Stimulated activated CD4-positive, alpha-beta T cell treated with anti-CD3 and anti-CD28 coated beads, TNF-alpha, amount 100 ng/mL, for 48 hours (primary cell): ENCODE measurements around the gene TEX261.

ENCODE experiments used
- DNase-seq, 3 donors: peaks; one replicate each; pipeline ENCODE4 v3.0.0-alpha.2; 2020; ENCODE audit warnings: low read depth in 3 of 3

The TEX261 gene

DNA sequence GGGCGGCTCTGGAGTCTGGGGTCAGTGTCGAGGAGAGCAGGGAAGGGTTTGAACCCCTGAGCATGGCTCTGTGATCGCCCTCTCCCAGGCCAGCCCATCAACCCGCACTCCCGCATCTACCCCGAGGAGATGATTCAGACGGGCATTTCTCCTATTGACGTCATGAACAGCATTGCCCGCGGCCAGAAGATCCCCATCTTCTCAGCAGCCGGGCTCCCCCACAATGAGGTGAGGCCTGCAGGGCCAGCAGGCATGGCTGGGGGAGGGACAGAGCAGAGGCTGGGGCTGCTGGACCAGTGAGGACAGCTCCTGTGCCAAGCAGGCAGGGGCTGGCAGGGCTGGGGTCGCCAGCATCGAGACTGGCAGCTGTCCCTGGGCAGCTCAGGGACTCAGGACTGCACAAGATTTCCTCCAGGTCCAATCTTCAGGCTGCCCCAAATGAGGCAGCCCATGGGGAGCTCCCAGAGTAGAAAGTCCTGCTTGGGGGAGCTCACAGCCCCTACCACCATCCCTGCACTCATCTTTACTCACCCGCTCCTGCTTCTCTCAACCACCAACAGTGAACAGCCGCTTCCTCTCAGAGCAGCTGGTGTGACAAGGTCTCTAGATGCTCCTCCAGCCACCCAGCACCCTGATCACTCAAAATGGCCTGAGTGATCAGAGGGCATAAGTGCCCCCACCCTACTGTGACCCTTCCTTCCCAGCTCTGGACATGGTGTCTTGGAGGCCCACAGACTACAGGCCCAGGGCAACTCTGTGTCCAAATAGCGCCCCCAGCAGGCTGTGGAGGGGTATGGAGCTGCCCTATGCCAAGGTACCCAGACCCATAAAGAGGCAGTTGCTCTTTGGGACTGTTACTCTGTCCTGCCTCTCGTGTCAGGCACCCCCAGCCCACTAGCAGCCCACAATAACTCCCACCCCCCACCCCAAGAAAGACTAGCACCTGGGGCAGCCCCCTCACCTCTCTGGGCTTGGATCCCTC is 34.5 kb downstream of the TEX261 start:
- DNase-seq = no peak

DNA sequence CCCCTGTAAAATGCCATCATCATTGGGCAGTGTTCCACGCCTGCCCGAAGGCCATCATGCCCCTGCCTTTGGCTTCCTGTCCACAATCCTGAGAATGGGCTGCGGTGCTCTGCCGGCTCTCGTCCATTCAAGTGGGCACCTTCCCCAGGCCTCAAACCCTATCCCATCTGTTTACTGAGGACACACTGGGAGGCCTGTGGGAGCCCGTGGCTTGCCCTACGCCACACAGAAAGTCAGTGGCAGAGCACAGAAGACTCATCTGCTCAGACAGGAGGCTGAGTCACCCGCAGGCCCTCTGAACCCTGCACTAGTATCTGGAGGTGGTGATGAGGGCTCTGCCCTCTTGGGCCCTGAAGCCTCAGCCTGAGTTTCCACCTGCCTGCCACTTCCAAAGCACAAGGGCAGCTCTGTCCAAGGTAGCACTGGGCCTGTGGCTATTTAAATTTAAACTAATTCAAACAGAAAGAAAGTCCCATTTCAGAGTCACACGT is 35.4 kb downstream of the TEX261 start:
- DNase-seq = no peak

GRCh38 chr2:70958759-70959158 is 35.9 kb downstream of the TEX261 start:
- DNase-seq = no peak

GRCh38 chr2:70957798-70958197 is 36.9 kb downstream of the TEX261 start:
- DNase-seq = no peak

DNA sequence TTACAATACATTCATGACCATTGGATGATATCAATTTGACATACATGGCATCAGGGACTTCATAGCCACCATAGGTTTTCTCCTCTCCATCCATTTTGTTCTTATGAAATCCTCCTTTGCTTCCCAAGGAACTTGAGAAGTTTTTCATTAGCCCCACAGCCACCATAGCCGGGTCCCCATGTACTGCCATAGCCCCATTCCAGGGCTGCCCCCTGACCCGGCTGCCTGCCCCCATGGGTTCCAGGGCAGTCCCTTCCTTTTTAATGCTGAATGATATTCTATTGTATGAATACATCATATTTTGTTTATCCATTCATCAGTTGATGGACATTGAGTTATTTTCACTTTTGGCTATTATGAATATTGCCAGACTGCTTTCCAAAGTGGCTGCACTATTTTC is 38.5 kb downstream of the TEX261 start:
- DNase-seq = no peak

DNA sequence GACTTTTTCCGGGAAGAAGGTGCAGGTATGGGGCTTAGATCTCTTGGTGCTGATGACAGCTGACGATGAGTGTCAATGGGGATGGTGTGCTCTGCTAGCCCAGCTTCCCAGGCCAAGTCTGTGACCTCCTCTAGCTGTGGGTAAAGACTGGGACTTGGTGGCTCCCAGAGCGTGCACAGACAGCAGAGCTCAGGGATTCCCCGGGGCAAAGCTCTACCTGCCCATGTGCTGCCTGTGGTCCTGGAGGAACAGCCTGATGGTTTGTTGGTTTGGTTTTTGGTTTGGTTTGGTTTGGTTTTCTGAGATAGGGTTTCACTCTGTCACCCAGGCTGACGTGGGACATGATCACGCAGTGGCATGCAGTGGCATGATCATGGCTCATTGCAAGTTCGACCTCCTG is 39.8 kb downstream of the TEX261 start:
- DNase-seq = no peak

- no peak for DNase-seq
Observed at GRCh38 chr2:70949086-70949485, 45.6 kb downstream of the TEX261 start.

- DNase-seq = peak; percentile 63 to 84 (median 71)
Observed at GRCh38 chr2:70948337-70949003, 46.2 kb downstream of the TEX261 start.

GRCh38 chr2:70947556-70948184 is 47.0 kb downstream of the TEX261 start:
- no peak for DNase-seq

GRCh38 chr2:70946832-70947442 is 47.7 kb downstream of the TEX261 start:
- DNase-seq = peak in 2 of 3 donors; percentile 32 to 41

- no peak for DNase-seq
Observed at GRCh38 chr2:70944111-70944690, 50.5 kb downstream of the TEX261 start.

DNA sequence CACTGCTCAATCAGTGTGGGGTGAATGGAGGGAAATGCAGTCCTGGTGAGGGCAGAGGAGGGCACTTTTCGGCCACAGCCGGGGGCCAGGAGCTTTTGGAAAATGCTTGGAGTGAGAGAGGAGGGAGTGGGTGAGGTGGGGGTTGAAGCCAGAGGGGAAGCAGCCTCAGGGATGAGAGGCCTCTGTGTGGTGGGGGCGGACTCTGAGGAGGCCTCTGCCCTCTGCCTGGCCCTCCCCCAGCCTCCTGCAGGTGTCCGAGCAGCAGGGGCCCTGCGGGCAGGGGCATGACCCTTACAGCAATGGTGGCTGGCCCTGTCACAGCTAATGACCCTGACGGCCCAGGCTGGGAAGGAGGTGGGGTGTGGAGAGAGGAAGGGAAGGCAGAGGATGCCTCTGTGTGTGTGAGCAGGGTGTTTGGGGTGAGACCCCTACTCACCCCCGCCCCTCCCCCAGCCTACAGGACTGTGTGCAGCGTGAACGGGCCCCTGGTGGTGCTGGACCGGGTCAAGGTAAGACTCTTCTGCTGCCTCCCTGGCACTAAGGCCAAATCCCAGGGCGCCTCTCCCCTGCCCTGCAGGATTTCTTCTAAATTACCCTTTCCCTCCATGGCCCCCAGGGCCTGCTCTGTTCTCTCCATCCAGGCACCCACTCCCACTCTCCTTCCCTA is 51.3 kb downstream of the TEX261 start:
- DNase-seq = no peak

DNA sequence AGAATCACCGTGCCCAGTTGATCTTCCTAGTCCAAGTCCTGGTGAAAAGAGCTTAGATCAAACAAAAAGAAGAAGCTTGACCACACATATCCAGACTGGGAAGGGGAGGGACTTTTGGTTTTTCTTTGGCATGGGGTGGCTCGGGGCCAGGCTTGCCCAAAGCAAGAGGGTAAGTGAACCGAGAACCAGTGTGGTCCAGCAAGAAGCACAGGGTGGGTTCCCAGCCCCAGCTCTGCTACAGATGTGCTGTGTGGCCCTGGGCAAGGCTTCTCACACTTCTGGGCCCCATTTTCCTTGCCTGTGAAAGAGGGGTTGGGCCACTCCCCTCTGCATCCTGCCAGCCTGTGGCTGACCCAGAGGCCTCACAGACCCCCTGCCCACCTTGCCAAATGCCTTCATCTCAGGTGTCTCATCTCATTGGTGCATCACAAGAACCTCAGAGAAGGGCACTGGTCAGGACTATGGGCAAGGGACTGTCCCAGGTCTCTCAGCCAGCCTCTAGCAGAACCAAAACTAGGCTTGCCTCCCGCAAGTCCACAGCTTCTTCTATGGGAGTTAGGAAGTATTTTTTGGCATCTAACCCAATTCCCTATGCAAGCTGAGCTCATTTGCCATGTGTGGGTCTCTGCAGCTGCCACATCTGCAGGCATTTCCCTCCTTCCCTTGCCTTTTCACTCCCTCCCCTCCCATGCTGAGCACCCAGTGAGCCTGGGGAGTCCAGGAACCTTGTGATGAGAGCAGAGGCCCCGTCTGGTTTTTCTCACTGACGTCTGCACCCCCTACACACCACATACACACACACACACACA is 52.1 kb downstream of the TEX261 start:
- no peak for DNase-seq

DNA sequence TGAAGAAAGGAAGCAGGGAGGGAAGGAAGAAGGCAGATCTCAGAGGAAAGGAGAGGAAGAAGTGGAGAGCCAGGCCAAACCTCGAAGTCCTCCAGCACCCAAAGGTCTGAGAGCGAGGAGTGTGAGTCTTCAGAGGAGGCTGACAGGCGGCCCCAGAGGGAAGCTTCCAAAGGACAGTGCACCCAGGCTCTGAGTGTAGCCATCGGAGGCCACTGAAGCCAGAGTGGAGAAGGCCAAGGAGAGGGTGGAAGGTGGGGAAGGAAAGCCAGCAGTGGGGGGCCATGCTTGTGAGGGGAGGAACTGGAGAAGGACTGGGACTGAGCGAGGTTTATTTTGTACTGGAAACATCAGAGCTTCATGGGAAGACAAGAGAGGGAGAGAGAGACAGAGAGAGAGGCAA is 53.0 kb downstream of the TEX261 start:
- no peak for DNase-seq

GRCh38 chr2:70941186-70941585 is 53.5 kb downstream of the TEX261 start:
- no peak for DNase-seq

DNA sequence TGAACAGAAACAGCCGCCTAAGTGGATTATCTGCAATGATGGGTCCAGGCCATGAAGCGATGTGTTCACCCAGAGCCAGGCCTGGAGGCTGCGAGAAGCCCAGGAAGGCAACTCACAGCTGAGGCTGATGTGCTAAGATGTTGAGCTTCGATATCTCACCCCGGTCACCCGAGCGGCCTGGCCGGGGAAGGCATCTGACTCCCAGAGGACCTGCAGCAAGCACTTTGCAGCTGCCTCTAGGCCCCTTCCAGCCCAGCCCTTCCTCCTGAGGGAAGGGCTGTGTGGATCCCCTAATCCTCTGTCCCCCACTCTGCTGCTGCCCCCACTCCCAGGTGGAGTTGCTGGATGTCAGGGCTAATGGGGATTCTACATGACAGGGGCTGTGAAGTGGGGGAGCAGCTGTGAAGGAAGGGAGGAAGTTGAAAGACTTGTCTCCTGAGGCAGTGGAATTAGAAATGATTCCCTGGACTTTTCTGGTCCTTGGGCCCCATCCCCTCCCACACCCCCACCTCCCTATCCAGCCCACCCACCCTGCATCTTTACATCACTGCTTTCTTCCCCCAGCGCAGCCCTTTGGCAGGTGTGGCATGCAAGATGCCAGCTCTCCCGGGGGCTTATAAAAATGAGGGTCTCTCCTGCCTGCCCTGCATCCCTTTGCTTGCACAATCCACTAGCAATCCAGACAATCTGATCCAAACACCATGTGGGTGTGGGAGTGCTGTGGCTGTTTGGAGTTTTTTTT is 54.7 kb downstream of the TEX261 start:
- DNase-seq = no peak

DNA sequence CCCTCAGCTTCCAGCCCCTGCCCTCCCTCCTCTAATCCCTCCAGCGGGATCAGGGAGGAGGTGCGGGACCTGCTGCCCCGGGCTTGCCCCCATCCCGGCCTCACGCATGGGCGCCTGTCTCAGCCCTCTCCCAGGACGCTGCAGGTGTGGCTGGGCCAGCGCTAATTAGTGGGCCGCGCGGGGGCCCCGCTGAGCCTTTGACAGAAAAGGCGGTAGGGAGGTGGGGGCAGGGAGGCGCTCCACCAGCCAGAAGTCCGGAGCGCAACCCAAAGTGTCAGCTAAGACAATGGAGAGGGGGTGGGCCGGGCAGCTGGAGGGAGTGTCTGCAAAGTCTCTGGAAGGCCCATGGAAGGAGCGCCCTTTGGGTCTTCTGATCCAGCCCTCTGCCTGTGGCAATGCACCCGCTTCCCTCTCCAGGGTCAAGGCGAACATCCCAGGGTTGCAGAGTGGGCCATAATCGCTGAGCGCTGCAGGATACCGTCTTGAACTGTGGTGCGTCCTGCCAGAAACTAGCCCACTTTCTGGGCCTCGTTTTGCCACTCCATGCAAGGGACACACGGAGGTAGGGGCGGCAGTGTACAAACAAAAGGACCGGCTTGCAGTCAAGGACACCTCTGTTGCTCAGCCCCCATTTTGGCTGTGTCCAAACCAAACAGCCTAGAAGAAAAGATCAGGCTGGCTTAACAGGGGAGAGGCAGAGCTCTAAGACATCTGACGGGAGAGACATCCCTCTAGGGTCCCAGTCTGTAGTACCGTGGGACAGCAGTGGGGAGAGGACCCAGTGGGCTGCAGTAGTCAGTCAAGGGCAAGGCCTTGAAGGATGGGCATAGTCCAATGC is 55.5 kb downstream of the TEX261 start:
- no peak for DNase-seq

DNA sequence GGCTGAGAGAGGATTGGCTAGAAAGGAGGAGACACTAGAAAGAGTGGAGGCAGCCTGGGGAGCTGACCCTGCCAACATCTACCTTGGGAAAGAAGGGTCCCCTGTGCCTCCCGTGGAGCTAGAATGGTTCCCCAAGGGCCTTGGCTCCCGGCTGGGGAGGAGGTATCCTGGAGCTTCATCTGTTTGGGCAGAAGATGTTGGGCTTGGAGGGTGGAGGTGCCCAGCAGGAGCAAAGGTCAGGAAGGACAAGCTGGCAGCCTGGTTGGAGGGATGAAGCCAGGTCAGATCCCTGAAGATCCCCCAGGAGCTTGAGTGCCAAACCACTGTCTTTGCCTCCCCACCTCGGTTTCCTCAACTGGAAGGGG is 56.1 kb downstream of the TEX261 start:
- no peak for DNase-seq
